NCI-H1092 treated with DMSO at 0.1 percent for 48 hours (cell line): Measurements from ENCODE around the gene IL16.
"Not testable (repeated sequence)": the region's sequence is repeated elsewhere in the genome, so short reads cannot be mapped to it uniquely, and the experiment has no call there.

ENCODE experiments used
- DNase-seq: peaks from one replicate; lab custom pipeline; 2025; lab: John Stamatoyannopoulos, UW

Gene IL16

DNA sequence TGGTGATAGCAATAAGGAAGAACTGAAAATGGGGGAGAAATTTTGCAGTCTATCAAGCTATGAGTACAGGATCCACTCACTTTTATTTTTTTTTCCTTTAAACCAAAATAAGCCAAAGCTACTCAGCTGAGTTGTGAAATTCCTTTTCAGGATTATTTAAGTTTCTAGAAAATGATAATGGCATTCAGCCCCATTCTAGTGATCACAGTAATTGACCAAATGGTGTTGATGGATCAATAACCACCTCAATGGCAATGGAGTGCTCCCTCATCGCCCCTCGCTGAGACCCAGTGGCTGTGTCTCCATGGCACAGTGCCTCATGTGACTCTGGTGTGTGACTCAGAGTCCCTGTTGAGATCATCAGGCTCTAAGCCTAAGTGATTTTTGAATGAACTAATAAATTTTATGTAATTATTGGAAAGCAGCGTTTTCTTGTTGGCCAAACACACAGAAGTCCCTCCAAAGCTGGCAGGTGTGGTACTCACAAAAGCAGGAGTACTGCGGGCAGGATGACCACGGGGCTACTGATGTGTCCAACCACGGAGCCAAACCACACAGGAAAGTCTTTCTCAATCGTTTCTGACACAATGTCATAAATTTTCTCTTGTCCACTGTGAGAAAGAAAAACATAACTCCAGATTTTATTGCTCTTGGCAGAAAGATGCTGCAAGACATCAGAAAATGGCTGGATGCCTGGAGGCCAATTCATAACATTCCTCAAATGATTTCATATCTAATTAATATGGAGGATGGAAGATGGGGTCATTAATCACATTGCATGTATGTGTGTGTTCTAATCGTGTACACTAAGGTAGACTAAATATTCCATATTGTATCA, 141.7 kb downstream of the IL16 start:
- no peak for DNase-seq

- no peak for DNase-seq
Measured at GRCh38 chr15:81339321-81339720, 142.6 kb downstream of the IL16 start.

GRCh38 chr15:81339851-81340250, 143.2 kb downstream of the IL16 start:
- DNase-seq, result no peak

GRCh38 chr15:81341351-81341750, 144.7 kb downstream of the IL16 start:
- no peak for DNase-seq

DNA sequence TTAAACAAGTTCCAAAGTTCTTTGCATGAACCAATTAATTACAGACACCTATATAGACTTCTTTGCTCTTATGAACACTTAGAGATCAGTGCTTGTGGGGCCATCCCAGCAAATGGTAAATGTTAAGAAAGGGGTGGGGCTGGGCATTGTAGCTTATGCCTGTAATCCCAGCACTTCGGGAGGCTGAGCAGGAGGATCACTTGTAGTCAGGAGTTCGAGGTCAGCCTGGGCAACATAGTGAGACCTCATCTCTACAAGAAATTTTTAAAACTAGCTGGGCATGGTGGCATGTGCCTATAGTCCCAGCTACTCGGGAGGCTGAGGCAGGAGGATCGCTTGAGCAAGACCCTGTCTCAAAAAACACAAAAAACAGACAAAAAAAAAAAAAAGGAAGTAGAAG, 146.7 kb downstream of the IL16 start:
- no peak for DNase-seq

DNA sequence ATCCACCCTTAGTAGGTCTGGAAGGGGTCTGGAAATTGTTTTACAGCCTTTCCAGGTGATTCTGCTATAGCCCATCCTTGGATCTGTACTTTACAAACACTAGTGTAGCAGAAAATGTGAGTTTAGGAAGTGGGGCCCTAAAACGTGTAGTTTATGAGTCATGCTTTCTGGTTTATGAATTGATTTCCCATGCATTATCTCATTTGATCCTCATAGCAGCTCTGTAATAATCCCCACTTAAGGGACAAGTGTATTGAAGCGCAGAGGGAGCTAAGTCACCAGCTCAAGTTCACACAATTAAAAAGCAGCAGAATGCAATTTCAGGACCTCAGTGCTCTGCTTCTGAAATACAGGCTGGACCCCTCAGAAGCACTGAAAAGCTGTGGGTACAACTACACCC, 149.9 kb downstream of the IL16 start:
- no peak for DNase-seq

DNA sequence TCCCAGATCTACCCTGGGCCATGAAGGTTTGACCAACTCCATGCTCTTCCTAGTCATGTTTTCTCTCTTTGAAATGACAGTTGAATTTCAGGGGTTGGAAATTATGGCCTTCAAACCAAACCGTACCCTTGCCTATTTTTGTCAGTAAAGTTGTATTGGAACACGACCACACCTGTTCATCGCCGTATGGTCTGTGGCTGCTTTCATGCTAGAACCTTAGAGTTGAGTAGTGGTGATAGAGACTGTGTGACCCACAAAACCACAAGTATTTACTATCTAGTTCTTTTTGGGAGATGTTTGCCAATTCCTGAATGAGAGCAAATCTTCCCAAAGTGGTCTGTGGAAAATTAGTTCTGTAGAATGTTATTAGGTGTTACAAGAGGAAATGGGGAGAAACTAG, 151.2 kb downstream of the IL16 start:
- DNase-seq, result no peak

DNA sequence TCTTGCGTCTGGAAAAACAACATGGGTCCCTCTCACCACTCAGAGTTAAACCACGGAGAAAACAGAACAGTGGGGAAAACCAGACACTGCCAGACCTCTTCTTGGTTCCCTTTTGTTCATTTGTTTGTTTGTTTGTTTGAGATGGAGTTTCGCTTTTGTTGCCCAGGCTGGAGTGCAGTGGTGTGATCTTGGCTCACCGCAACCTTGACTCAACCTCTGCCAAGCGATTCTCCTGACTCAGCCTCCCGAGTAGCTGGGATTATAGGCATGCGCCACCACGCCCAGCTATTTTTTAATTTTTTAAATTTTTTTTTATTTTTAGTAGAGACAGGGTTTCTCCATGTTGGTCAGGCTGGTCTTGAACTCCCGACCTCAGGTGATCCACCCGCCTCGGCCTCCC, 152.0 kb downstream of the IL16 start:
- not testable (repeated sequence) for DNase-seq

GRCh38 chr15:81349271-81349670, 152.6 kb downstream of the IL16 start:
- DNase-seq, result no peak

DNA sequence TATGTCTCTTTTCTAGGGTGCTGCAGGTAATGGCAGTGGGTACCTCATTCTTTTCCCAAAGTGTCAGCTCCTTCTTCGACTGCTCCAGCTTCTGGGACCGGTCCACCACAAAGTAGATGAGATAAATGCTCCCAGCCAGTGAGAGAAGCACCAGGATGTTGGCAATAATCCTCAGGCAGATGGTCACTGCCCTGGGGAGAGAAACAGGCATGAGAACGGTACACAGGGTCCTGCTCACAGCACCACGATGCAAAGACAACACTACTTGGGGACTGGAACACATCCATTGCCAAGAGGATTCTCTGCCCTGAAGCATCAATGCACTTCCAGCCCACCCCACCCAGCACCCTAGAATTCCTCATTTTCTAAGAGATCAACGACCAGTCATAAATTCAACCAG, 155.0 kb downstream of the IL16 start:
- DNase-seq, result no peak

DNA sequence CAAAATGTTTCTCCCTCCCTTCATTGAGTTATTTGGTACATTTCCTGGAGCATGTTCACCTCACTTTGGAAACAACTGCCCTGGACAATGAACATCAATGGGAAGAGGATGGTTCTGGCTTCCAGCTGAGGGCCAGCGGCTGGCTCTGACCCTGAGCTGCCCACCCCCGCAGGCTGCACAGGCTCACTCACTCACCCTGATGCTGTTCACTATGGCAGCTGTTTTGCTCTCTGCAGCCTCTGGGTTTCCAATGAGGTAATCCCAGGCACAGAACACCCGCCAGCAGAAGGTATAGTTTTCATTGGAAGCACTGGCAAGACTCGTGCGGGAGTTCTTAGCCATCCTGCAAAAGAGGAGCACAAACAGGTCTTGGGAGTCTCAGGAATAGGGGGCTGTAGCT, 159.6 kb downstream of the IL16 start:
- no peak for DNase-seq

DNA sequence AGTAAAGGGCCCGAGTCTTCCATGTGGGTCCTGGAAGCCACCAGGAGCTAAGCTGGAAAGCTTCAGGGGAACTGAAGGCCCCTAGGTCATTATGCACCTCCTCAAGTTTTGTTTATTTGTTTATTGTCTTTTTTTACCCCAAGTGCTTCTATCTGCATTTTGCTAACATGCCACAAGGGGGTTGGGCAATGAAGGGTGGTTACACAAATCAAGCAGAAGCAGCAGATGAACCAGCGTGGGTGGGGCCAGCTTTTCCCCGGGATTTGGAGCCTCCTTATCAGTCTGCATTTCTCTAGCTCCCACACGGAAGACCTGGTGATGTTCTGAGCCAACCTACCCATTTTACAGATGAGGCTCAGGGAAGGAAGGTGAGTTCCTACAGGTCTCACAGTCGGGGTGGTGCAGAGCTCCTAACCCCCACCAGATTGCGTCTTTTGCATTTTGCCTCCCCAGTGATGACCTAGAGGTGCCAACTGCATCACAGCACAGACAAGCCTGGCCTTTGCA, 160.6 kb downstream of the IL16 start:
- no peak for DNase-seq

DNA sequence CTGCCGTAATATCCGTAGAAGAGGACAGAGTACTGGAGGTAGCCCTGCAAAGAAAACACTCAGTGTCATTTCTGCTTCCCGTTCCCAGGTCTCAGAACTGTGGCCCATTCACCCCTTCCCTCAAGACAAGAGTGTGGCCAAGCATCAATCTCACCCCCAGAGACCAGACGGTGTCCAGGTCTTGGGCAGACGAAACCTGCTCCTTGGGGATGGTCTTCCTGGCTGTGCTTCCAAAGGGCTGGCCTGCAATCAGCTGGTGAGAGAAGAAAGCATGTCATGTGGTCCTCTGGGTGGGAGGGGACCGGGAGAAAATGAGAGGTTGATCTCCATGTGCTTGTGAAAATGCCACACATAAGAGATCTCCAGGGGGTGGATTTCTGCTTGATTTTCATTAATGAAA, 161.6 kb downstream of the IL16 start:
- no peak for DNase-seq

GRCh38 chr15:81360491-81360890, 163.8 kb downstream of the IL16 start:
- no peak for DNase-seq

GRCh38 chr15:81361891-81362290, 165.2 kb downstream of the IL16 start:
- DNase-seq, result no peak

DNA sequence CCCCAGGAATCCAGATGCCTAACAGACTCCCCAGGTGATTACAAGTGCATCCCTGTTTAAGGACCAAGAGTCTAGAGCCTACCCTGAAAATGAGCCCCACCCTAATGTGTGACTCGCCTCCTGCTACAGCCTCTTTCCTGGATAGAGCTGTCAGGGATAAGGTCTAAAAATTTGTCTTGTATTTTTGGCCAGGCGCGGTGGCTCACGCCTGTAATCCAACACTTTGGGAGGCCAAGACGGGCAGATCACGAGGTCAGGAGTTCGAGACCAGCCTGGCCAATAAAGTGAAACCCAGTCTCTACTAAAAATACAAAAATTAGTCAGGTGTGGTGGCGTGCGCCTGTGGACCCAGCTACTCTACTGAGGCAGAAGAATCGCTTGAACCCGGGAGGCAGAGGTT, 166.1 kb downstream of the IL16 start:
- no peak for DNase-seq

DNA sequence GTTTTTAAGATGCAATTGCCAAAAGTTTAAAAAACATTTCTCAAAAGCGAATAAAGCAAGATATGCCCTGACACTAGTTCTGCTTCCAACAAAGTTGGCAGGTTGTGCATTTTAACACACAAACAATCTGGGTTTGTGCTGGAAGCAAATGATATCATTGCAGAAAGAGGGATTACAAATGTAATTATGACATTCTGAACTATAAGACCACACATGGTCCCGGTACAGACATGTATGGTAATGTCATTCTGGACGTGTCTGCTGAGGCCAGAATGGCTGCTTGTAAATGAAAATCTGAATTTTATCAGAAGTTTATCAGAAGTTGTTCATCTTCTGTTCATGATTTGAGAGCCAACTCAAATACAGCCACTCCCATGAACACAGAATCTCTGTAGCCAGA, 166.6 kb downstream of the IL16 start:
- DNase-seq, result no peak
